Measurements from ENCODE around the gene SBF1. TPM values are rescaled to one million over a fixed set of nuclear protein-coding genes. Genes with fewer than 3 reads are reported as not detected.
A peak's percentile ranks its signal among the peaks of the same experiment; 100 is the strongest.
"Not testable (repeated sequence)": the region's sequence is repeated elsewhere in the genome, so short reads cannot be mapped to it uniquely, and the experiment has no call there.

SBF1 gene
- total RNA-seq, 1 experiment from 2014 or later: 43.6 TPM

GRCh38 chr22:50444663-50445062 lies 30.2 kb downstream of the SBF1 start:
- peak; percentile 71 for DNase-seq (ENCODE audit: low read depth)

GRCh38 chr22:50443801-50444625 lies 30.8 kb downstream of the SBF1 start:
- DNase-seq (ENCODE audit: low read depth): no peak

DNA sequence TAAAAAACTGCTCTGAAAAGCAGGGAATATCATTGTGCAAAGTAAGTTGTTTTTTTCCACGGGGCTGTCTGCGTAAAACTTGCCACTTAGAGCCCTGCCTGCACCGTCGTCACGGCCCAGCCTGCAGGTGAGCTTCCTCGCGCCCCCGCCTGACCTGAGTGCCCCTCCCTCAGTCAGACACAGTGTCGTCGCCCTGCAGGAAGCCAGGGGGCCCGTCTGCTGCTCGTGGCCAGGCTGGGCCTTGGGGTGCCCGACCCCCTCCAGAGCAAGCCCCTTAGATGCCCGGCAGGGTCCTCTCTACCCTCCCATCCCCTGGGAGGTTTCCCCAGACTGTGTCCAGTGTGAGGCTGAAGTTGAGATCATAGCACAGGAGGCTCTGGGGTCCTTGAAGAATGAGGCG lies 31.6 kb downstream of the SBF1 start:
- no peak for DNase-seq (ENCODE audit: low read depth)

GRCh38 chr22:50441428-50441993 lies 33.3 kb downstream of the SBF1 start:
- no peak for DNase-seq (ENCODE audit: low read depth)

DNA sequence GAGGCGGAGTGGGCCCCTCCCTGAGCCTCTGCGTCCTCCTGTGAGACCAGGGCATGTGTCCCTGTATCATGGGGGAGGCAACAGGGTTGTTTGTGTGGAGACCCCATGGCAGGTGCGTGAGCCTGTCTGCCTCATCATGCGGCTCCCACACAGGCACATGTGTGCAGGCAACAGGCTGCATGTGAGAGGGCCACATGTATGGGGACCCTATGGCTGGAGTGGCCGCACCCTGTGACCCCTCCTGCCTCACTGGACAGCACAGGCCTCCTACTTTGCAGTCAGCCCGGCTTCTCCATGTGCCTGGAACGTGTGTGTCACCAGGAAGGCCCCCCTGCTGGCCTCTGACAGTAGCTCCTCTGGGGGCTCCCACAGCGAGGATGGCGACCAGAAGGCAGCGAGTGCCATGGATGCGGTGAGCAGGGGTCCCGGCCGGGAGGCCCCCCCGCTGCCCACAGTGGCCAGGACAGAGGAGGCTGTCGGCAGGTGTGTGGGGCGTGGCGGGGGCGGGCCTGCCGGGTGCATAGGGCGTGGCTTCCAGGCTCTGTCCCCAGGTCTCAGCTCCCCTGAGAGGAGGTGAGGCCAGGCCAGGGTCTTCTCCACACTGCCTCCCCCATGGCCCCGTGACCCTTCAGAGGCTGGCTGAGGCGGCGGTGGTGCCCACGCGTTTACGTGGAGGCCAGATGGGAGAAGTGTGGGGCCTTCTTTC lies 34.1 kb downstream of the SBF1 start:
- DNase-seq (ENCODE audit: low read depth): no peak

- DNase-seq (ENCODE audit: low read depth): no peak
Observed at GRCh38 chr22:50439871-50440331, 34.9 kb downstream of the SBF1 start.

GRCh38 chr22:50439314-50439870 lies 35.4 kb downstream of the SBF1 start:
- DNase-seq (ENCODE audit: low read depth): no peak

- no peak for DNase-seq (ENCODE audit: low read depth)
Observed at GRCh38 chr22:50438305-50439275, 36.2 kb downstream of the SBF1 start.

- no peak for DNase-seq (ENCODE audit: low read depth)
Observed at GRCh38 chr22:50437511-50438304, 37.1 kb downstream of the SBF1 start.

GRCh38 chr22:50436841-50437341 lies 37.9 kb downstream of the SBF1 start:
- no peak for DNase-seq (ENCODE audit: low read depth)

- no peak for DNase-seq (ENCODE audit: low read depth)
Observed at GRCh38 chr22:50436015-50436830, 38.6 kb downstream of the SBF1 start.

GRCh38 chr22:50435291-50436014 lies 39.4 kb downstream of the SBF1 start:
- no peak for DNase-seq (ENCODE audit: low read depth)

DNA sequence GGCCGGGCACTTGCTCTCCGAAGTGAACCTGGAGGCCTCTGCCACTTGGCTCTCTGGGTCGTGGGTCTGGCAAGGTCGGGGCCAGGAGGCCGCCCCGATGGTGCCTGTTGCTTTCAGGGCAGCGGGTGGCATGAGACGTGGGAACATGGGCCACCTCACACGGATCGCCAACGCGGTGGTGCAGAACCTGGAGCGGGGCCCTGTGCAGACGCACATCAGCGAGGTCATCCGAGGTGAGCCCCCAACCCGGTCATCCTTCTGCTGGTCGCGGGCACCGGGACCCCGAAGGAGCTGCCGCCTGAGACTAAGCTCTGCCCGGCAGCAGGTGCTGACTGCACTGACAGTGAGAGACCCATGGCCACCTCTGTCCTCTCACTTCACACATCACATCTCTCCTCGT lies 40.0 kb downstream of the SBF1 start:
- no peak for DNase-seq (ENCODE audit: low read depth)

DNA sequence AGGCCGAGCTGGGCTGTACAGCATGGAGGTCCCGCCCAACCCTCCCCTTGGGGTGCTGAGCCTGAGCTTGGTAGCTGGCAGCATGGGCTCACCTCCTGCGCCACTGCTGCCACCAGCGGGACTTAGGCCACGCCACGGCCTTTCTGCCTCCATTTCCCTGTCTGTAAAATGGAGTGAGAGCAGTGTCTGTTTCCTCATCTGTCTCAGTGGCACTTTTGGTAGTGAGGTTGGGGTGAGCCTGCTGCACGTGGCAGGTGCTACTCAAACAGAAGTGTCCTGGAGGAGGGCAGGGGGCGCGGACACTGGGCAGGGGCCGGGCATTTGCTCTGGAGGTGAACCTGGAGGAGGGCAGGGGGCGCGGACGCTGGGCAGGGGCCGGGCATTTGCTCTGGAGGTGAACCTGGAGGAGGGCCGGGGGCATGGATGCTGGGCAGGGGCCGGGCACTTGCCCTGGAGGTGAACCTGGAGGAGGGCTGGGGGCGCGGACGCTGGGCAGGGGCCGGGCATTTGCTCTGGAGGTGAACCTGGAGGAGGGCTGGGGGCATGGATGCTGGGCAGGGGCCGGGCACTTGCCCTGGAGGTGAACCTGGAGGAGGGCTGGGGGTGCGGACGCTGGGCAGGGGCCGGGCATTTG lies 41.8 kb downstream of the SBF1 start:
- DNase-seq (ENCODE audit: low read depth): not testable (repeated sequence)

- no peak for DNase-seq (ENCODE audit: low read depth)
Observed at GRCh38 chr22:50432131-50432876, 42.5 kb downstream of the SBF1 start.

DNA sequence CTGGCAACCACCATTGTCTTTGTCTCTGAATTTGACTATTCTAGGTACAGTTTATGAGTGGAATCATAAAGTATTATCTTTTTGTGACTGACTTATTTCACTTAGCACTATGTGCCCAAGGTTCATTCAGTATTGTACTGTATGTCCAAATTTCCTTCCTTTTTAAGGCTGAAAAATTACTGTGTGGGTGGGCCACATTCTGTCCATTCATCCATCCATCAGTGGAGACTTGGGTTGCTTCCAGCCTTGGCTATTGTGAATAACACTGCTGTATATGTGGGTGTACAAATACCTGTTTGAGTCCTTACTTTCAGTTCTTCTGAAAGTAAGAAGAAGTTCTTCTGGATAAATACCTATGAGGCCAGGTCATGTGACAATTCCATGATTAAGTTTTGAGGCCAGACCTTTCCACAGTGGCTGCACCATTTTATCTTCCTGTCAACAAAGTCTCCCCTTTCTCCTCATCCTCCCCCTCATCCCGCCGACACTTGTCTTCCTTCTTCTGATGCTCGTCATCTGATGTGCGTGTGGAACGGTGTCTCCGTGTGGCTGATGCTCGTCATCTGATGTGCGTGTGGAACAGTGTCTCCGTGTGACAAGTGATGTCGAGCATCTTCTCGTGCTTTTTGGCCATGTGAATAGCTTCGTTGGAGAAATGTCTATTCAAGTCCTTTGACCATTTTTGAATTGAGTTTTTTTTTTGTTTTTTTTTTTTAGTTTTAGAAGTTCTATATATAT lies 49.5 kb downstream of the SBF1 start:
- DNase-seq (ENCODE audit: low read depth): no peak

DNA sequence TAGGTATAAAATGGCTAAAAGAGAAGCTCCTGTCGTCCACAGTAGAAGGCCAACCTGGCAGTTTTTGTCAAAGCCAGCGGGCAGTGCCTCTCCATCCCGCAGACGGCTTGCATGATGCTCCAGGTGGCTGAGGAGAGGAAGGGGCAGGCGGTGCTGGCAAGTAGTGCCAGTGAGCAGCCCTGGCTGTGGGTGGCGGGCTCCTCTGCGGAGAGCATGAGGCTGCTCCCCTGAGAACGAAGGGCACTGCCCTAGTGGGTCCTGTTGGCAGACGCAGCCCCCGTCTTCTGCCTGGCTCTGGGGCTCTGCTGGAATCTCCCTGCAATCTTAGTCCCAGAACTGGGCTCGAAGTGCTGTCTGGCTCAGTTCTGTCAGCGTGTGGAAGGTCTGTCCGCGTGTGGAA lies 50.9 kb downstream of the SBF1 start:
- DNase-seq (ENCODE audit: low read depth): no peak

Measured in M059J (cell line).